Psoas muscle (tissue), 8 donors: ENCODE measurements around the gene HS3ST3A1. TPM values are rescaled to one million over a fixed set of nuclear protein-coding genes. Genes with fewer than 3 reads are reported as not detected.

Experiments
- ATAC-seq, 4 donors: fragments of 200-7000 bp; cut with Tn5 transposase; one replicate each; pipeline ENCODE4 v1.9.1; 2020; ENCODE audit warnings: moderate library complexity in 3 of 4, mild to moderate bottlenecking in 2 of 4
- DNase-seq, 2 donors: peaks; one replicate each; pipeline ENCODE4 v3.0.0-alpha.2; 2020
- H3K27ac ChIP-seq: fragments of 200-600 bp; one replicate; pipeline ENCODE4 v1.8.0; 2022
- H3K27me3 ChIP-seq, 3 donors: fragments of 200-600 bp in 1 of 3; one replicate each; pipeline versions ENCODE4 v1.6.1 to v1.8.0; 2013 to 2022; ENCODE audit warnings: low read length in 2 of 3, mild to moderate bottlenecking in 2 of 3, moderate library complexity in 1 of 3; ENCODE audit not compliant: insufficient read depth in 3 of 3
- H3K36me3 ChIP-seq, 2 donors: fragments of 200-600 bp in 1 of 2; one replicate each; pipeline versions ENCODE4 v1.6.1 to v1.8.0; 2013 to 2022; ENCODE audit warnings: low read depth in 1 of 2, mild to moderate bottlenecking in 1 of 2, moderate library complexity in 1 of 2; ENCODE audit not compliant: insufficient read depth in 1 of 2
- H3K4me1 ChIP-seq: fragments of 200-600 bp; one replicate; pipeline ENCODE4 v1.8.0; 2022
- H3K4me3 ChIP-seq: fragments of 200-600 bp; one replicate; pipeline ENCODE4 v1.8.0; 2022; ENCODE audit warnings: mild to moderate bottlenecking
- H3K9me3 ChIP-seq: fragments of 200-600 bp; one replicate; pipeline ENCODE4 v1.8.0; 2022
- CTCF ChIP-seq: fragments of 200-600 bp; IDR thresholded peaks from one replicate; pipeline ENCODE4 v1.8.0; 2022; ENCODE audit warnings: antibody characterized with exemption
- WGBS, 3 donors: extraction: QIAGEN DNeasy Blood & Tissue Kit; methylation state at CpG; one replicate each; pipeline versions ENCODE4 v1.1.6 to v1.1.7; 2013; 5-methylcytosine and 5-hydroxymethylcytosine counted together
- intact Hi-C, 2 donors: fragments of 100-400 bp; cut with DNase I; formaldehyde crosslinking; loops; one replicate each; pipeline versions ENCODE4 v1.11.0 to v1.14.2; 2022
- polyA plus RNA-seq, 3 donors: library from polyadenylated mRNA; stranded (reverse); fragments of 200-250 nt; gene quantifications; one replicate each; pipeline ENCODE4 v1.2.3, GENCODE V29; 2013
- total RNA-seq, 4 donors: library from RNA; stranded (reverse); fragmentation: NEBNext Ultra II Directional in 2 of 4; extraction: Animal tissue kit (Norgen Biotek cat#: 25700) in 2 of 4; gene quantifications; one replicate each; pipeline versions ENCODE4 v1.2.1 to v1.2.4, GENCODE V29; 2021 to 2023
- donor health status: healthy with polysubstance abuse.
- donor health status: DM: no; HTN: no; CAD: no; lungs with moderate emphysema.
- donor health status: Bipolar disorder and iron deficiency.
- donor health status: healthy.
- donor health status: DM: yes; HTN: yes; CAD: no.
- donor health status: DM: no; HTN: no; CAD: no.
- donor health status: DM: no; HTN: no; CAD: no.
- donor health status: DM: yes; HTN: yes; CAD: no.

Gene HS3ST3A1
- total and polyA plus RNA-seq, 7 donors, result 0.13 to 0.64 (median 0.44) TPM; not detected in 2

- Histone ChIP-seq H3K27me3 (peaks cover 0 to 4% (median 0%) of the 10 kb centered on the region in 3 donors), H3K4me3 (no peak overlapping the region), H3K4me1 (no peaks in the 10 kb centered on the region), H3K27ac (no peak overlapping the region), H3K36me3 (no peaks in the 10 kb centered on the region), H3K9me3 (no peaks in the 10 kb centered on the region)
- intact Hi-C loops, result no loop called here
- TF ChIP-seq CTCF, result no peak
- WGBS, 3 donors, result 72 to 84% (median 79%) methylated on average over 4 of the region's 4 CpGs
- ATAC-seq (no peak), DNase-seq (no peak)
Measured at GRCh38 chr17:13619462-13619861, 17.7 kb upstream of the HS3ST3A1 start.

- 90 to 94% (median 92%) methylated on average over 5 of the region's 5 CpGs for WGBS, 3 donors
- Histone ChIP-seq H3K9me3 (no peaks in the 10 kb centered on the region), H3K27me3 (no peaks in the 10 kb centered on the region), H3K4me1 (no peaks in the 10 kb centered on the region), H3K36me3 (no peaks in the 10 kb centered on the region), H3K4me3 (no peak overlapping the region), H3K27ac (no peak overlapping the region)
- no peak for ATAC-seq
- intact Hi-C loops, result no loop called here
- no peak for DNase-seq
- no peak for TF ChIP-seq CTCF
Measured at GRCh38 chr17:13616031-13616430, 14.3 kb upstream of the HS3ST3A1 start.

- DNase-seq, result no peak
- no peaks in the 10 kb centered on the region for H3K9me3 ChIP-seq
- WGBS, 3 donors, result 57 to 73% (median 63%) methylated on average over 4 of the region's 4 CpGs
- intact Hi-C loops, result no loop called here
- peaks cover 0 to 12% (median 0%) of the 10 kb centered on the region in 3 donors for H3K27me3 ChIP-seq
- ATAC-seq, result no peak
- no peak overlapping the region for H3K27ac ChIP-seq
- no peak for TF ChIP-seq CTCF
- no peaks in the 10 kb centered on the region for H3K36me3 ChIP-seq
- no peak overlapping the region for H3K4me3 ChIP-seq
- no peaks in the 10 kb centered on the region for H3K4me1 ChIP-seq
Measured at GRCh38 chr17:13609941-13610340, 8.2 kb upstream of the HS3ST3A1 start.

- peak in 2 of 4 donors; percentile 24 to 46 for ATAC-seq
- Histone ChIP-seq H3K27me3 (peaks cover 0 to 69% (median 13%) of the 10 kb centered on the region in 3 donors), H3K4me1 (no peaks in the 10 kb centered on the region), H3K36me3 (no peaks in the 10 kb centered on the region), H3K4me3 (peak overlapping the region; percentile 59), H3K27ac (no peak overlapping the region), H3K9me3 (no peaks in the 10 kb centered on the region)
- no peak for TF ChIP-seq CTCF
- 0 to 1% (median 0%) methylated on average over 46 of the region's 46 CpGs for WGBS, 3 donors
- intact Hi-C loops, result no loop called here
- no peak for DNase-seq
Measured at GRCh38 chr17:13601322-13601775, 380 bp downstream of the HS3ST3A1 start.
